Endothelial cell (in vitro differentiated cells): ENCODE results near the gene ACIN1. TPM values are rescaled to one million over a fixed set of nuclear protein-coding genes. Genes with fewer than 3 reads are reported as not detected.
A peak's percentile ranks its signal among the peaks of the same experiment; 100 is the strongest.

Source experiments
- DNase-seq: peaks from one replicate; pipeline ENCODE4 v3.0.0; 2021; ENCODE audit warnings: low spot score
- H3K27ac Mint-ChIP-seq: one replicate; pipeline ENCODE4 v1.8.0; 2021; ENCODE audit warnings: mixed read lengths, inconsistent platforms; ENCODE audit not compliant: unreplicated experiment
- H3K27me3 Mint-ChIP-seq: one replicate; pipeline ENCODE4 v1.8.0; 2021; ENCODE audit warnings: mild to moderate bottlenecking, moderate library complexity, mixed read lengths, inconsistent platforms; ENCODE audit not compliant: unreplicated experiment
- H3K36me3 Mint-ChIP-seq: one replicate; pipeline ENCODE4 v1.8.0; 2021; ENCODE audit warnings: mild to moderate bottlenecking, low read depth, mixed read lengths, inconsistent platforms; ENCODE audit not compliant: unreplicated experiment
- H3K4me1 Mint-ChIP-seq: one replicate; pipeline ENCODE4 v1.8.0; 2021; ENCODE audit warnings: mild to moderate bottlenecking, mixed read lengths, inconsistent platforms; ENCODE audit not compliant: unreplicated experiment
- H3K4me3 Mint-ChIP-seq: one replicate; pipeline ENCODE4 v1.8.0; 2021; ENCODE audit warnings: mild to moderate bottlenecking, mixed read lengths, inconsistent platforms; ENCODE audit not compliant: unreplicated experiment
- H3K9me3 Mint-ChIP-seq: one replicate; pipeline ENCODE4 v1.8.0; 2021; ENCODE audit warnings: mixed read lengths, inconsistent platforms; ENCODE audit not compliant: unreplicated experiment
- total RNA-seq: library from RNA; stranded (reverse); fragmentation: NEBNext Ultra II Directional; extraction: Animal tissue kit (Norgen Biotek cat#: 25700); gene quantifications from one replicate; pipeline ENCODE4 v1.2.1, GENCODE V29; 2021; ENCODE audit not compliant: unreplicated experiment
- TF ChIP-seq, protein P1 (sequence below): fragments of 200-600 bp; sonication (generic); IDR thresholded peaks from one replicate; pipeline ENCODE4 v1.5.0; 2021; ENCODE audit warnings: antibody characterized with exemption; ENCODE audit not compliant: unreplicated experiment

ACIN1 gene
- total RNA-seq, 1 donor from 2014 or later = 226 TPM

DNA sequence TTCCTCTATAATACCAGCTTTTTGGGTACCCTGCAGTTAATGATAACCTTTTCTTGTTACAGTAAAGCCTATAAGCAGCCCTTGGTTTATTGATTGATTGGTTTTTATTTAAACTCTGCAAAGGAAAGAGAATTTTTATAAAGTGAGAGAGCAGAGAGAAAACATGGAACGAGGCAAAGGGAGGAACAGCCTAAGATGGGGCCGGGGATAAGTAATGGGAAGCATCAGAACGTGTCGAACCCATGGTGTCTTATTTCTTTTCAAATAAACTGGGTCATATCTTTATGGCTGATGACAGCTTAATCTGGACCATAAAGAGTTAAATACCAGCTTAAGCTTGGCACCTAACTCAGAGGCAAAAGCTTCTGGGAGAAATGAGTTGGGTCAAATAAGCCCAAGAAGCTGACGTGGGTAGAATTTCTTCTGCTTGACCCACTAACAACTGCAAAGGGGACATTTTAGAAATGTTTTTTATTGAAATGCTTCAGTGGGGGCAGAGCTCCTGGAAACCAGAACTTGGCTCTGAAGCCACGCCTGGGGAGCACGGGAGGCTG, 73.0 kb downstream of the ACIN1 start:
- peaks cover 29% of the 10 kb centered on the region for H3K4me1 Mint-ChIP-seq
- no peak for DNase-seq

DNA sequence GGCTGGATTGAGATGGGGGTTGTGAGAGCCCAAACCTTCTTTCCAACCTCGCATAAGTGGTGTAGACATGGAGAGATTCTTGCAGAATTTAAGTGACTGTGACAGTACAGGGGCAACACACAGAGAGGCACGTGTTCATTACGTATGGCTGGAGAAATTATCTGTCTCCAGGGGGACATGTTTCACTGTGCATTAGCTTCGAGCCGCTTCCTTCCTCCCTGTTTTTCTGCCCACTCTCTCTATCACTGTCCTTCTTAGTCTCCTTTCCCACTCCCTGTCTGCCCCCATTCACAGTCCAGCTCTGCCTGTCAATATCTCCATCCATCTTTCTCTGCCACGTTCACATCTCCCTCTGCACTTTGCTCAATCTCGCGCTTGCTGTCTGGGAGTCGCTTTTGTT, 73.5 kb downstream of the ACIN1 start:
- TF ChIP-seq, protein P1, sequence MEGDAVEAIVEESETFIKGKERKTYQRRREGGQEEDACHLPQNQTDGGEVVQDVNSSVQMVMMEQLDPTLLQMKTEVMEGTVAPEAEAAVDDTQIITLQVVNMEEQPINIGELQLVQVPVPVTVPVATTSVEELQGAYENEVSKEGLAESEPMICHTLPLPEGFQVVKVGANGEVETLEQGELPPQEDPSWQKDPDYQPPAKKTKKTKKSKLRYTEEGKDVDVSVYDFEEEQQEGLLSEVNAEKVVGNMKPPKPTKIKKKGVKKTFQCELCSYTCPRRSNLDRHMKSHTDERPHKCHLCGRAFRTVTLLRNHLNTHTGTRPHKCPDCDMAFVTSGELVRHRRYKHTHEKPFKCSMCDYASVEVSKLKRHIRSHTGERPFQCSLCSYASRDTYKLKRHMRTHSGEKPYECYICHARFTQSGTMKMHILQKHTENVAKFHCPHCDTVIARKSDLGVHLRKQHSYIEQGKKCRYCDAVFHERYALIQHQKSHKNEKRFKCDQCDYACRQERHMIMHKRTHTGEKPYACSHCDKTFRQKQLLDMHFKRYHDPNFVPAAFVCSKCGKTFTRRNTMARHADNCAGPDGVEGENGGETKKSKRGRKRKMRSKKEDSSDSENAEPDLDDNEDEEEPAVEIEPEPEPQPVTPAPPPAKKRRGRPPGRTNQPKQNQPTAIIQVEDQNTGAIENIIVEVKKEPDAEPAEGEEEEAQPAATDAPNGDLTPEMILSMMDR = no peak

More for the DNA sequence above, 73.0 kb downstream of the ACIN1 start:
- TF ChIP-seq, protein P1 = no peak
- Mint-ChIP-seq H3K9me3 (no peaks in the 10 kb centered on the region), H3K4me3 (no peak overlapping the region), H3K27me3 (peaks cover 6% of the 10 kb centered on the region), H3K36me3 (peaks cover 21% of the 10 kb centered on the region), H3K27ac (peak overlapping the region; percentile 27)

DNA sequence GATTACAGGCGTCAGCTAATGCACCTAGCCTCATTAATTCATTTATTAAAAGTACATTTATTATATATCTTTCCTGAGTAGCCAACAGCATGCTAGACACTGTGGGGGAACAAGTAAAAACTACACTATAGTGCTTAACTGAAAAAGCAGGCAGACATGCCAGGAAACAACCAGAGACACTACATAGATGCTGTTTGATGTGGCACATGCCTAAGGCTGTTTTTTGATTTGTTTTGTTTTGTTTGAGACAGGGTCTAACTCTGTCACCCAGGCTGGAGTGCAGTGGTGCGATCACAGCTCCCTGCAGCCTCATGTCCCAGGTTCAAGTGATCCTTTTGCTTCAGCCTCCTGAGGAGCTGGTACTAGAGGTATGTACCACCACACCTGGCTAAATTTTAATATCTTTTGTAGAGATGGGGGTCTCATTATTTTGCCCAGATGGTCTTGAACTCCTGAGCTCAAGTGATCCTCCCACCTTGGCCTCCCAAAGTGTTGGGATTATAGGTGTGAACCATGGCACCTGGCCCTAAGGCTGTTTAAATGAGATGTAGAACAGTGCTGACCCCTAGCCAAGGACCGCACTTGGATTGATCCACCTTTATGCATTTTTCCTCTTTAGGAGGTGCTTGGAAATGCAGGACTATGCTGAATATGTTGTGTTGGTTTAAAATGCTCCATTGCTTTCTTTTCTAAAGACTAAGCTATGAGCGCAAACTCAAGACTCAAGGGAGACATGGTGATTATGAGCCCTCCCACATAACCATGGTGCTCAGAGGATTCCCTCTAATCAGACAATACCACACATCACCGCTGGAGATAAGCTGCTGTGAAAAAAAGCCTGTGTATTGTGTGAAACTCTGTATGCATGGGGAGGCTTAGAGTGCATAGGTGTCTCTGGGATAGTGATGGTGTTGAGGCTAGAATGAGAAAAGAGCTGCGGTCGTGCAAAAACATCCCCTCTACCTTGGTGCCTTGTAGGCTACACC, 74.5 kb downstream of the ACIN1 start:
- Mint-ChIP-seq H3K36me3 (peaks cover 11% of the 10 kb centered on the region), H3K4me3 (peak overlapping the region; percentile 28), H3K27ac (peak overlapping the region; percentile 10), H3K4me1 (peaks cover 22% of the 10 kb centered on the region), H3K9me3 (no peaks in the 10 kb centered on the region), H3K27me3 (peaks cover 4% of the 10 kb centered on the region)
- DNase-seq = no peak
- TF ChIP-seq, protein P1 = no peak

More for the DNA sequence above, 73.5 kb downstream of the ACIN1 start:
- no peak for DNase-seq
- peak overlapping the region; percentile 27 for H3K27ac Mint-ChIP-seq
- H3K4me1 Mint-ChIP-seq = peaks cover 28% of the 10 kb centered on the region
- H3K9me3 Mint-ChIP-seq = no peaks in the 10 kb centered on the region
- H3K27me3 Mint-ChIP-seq = peaks cover 6% of the 10 kb centered on the region
- no peak overlapping the region for H3K4me3 Mint-ChIP-seq
- H3K36me3 Mint-ChIP-seq = peaks cover 21% of the 10 kb centered on the region

DNA sequence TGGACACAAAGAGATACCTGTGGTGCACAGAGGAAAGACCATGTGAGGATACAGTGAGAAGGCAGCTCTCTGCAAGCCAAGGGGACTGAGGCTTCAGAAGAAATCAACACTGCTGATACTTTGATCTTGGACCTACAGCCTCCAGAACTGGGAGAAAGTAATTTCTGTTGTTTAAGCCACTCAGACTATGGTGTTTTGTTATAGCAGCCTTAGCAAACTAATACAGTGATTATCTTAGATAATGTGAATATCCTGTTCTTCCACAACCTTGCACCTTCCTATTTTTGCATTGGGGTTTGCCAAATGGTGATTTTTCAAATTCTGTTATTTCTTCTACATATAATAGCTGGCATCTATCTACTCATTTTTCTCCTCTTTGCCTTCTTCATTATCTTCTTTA, 76.8 kb downstream of the ACIN1 start:
- H3K27ac Mint-ChIP-seq = no peak overlapping the region

More for the DNA sequence above, 76.8 kb downstream of the ACIN1 start:
- Mint-ChIP-seq H3K4me3 (no peak overlapping the region), H3K9me3 (no peaks in the 10 kb centered on the region), H3K4me1 (peaks cover 15% of the 10 kb centered on the region), H3K27me3 (no peaks in the 10 kb centered on the region), H3K36me3 (no peaks in the 10 kb centered on the region)
- DNase-seq = no peak
- TF ChIP-seq, protein P1 = no peak
